HL-60/S4 treated with phorbol 12-myristate 13-acetate at 8.2 ng/mL for 4 days and 3 days (cell line): ENCODE results near the gene PPP2R2C.

ENCODE experiments used
- in situ Hi-C: fragments of 300-500 bp; cut with MboI; formaldehyde crosslinking; loops from 2 replicates; pipeline ENCODE4 v1.15.0; 2022; ENCODE audit warnings: low sequenced_read_pairs

The PPP2R2C gene

DNA sequence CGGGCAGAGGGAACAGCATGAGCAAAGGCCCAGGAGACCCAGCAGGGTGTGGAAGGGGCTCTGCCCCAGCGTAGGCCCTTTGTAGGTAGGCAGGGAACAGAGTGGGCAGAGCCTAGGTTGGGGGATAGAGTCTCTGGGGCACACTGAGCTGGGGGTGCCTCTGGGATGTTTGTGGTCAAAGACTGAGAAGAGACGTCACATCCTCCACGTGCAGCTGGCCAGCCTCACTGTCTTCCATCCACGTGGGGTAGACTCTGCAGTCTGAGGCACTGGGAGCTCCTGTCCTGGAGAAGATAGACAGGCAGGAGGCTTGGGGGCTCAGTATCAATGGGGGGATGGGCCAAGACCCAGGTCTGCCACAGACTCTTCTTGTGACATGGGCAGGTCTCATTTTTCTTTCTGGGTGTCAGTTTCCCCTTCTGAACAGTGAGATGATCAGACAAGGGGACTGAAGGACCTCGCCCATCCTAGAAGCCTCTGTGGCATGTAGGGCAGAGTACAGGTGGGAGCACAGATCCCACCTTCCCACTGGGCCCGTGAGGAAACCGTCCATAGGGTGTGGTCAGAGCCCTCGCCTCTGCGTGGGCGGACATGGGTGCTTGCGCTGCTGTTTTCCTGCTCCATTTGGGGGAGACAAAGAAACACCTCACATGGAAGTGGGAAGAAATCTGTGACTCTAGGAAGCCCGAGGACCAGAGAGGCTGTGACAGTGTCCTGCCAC lies 179.9 kb downstream of the PPP2R2C start:
- in situ Hi-C loops = no loop called here

GRCh38 chr4:6291784-6292297 lies 180.6 kb downstream of the PPP2R2C start:
- in situ Hi-C loops = no loop called here

- in situ Hi-C loops = no loop called here
Observed at GRCh38 chr4:6290769-6291547, 181.5 kb downstream of the PPP2R2C start.

DNA sequence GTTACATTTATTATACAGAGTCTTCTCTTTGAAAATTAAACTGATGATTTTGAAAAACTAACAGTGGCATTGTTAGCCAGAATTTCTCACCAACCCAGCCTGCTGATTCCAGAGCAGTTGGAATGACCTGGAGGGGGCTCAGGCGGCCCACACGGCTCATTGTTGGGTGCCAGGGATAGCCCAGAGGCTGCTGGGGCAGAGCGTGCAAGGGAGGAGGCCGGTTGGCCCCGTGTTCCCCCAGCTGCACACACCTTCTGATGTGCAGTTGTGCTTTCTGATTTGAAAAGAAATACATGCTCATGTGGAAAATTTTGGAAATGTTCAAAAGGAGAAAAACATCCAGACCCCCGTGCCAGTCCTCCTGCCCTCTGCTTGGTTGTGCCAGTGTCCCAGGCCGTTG lies 182.2 kb downstream of the PPP2R2C start:
- in situ Hi-C loops = no loop called here

GRCh38 chr4:6288871-6289270 lies 183.5 kb downstream of the PPP2R2C start:
- in situ Hi-C loops = no loop called here

- in situ Hi-C loops = no loop called here
Observed at GRCh38 chr4:6288342-6288741, 184.1 kb downstream of the PPP2R2C start.

DNA sequence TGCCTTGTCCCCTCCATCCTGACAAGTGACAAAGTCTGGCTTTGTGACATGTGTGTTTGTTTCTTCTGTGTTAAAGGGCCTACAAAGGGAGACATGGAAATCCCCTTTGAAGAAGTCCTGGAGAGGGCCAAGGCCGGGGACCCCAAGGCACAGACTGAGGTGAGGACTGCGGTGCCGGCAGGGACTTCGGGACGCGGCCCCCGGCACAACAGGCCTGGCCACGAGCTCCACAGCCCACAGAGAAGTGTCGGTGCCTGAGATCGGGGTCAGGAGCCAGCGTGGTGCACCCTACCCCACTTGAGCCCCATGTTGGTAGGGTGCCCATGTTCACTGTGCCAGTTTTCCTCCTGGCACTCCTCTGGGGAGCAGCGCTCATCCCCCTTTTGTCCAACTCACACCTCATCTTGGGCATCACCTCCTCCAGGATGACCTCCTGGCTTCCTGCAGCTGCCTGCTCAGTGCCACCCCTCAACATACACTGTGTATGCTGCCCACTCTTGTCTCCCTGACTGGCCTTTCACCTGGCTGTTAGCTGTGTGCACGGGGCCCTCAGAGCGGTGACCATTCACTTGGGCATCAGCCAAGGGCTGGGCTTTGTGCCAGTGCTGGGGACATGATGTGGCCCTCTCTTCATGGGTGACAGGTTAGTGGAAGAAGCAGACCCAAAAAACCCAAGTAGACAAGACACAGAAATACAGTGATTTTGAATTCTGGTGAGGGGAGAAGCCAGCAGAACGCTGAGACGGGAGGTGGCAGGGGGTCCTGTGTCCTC lies 185.2 kb downstream of the PPP2R2C start:
- in situ Hi-C loops = no loop called here

DNA sequence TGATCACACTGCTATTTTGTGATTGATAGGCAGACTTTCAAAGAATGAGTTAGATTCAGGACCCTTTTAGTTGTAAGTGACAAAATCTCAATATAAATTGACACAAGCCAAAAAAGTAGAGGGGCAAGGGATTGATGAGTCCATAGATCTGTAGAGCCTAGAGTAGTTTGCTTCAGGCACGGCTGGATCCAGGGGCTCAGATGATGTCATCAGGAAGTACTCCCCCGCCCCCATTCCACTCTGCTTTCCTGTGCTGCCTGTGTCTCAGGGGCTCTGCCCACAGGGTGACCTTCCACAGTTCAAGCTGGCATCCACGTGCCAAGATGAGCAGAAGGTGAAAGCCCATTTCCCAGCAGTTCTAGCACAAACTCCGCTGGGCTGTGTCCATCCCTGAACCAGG lies 189.1 kb downstream of the PPP2R2C start:
- in situ Hi-C loops = no loop called here

- in situ Hi-C loops = no loop called here
Observed at GRCh38 chr4:6282314-6282771, 190.1 kb downstream of the PPP2R2C start.

GRCh38 chr4:6281436-6282313 lies 190.7 kb downstream of the PPP2R2C start:
- in situ Hi-C loops = no loop called here

GRCh38 chr4:6280365-6280996 lies 191.9 kb downstream of the PPP2R2C start:
- in situ Hi-C loops = no loop called here

GRCh38 chr4:6279582-6280289 lies 192.7 kb downstream of the PPP2R2C start:
- in situ Hi-C loops = no loop called here

GRCh38 chr4:6278801-6279197 lies 193.6 kb downstream of the PPP2R2C start:
- in situ Hi-C loops = no loop called here

DNA sequence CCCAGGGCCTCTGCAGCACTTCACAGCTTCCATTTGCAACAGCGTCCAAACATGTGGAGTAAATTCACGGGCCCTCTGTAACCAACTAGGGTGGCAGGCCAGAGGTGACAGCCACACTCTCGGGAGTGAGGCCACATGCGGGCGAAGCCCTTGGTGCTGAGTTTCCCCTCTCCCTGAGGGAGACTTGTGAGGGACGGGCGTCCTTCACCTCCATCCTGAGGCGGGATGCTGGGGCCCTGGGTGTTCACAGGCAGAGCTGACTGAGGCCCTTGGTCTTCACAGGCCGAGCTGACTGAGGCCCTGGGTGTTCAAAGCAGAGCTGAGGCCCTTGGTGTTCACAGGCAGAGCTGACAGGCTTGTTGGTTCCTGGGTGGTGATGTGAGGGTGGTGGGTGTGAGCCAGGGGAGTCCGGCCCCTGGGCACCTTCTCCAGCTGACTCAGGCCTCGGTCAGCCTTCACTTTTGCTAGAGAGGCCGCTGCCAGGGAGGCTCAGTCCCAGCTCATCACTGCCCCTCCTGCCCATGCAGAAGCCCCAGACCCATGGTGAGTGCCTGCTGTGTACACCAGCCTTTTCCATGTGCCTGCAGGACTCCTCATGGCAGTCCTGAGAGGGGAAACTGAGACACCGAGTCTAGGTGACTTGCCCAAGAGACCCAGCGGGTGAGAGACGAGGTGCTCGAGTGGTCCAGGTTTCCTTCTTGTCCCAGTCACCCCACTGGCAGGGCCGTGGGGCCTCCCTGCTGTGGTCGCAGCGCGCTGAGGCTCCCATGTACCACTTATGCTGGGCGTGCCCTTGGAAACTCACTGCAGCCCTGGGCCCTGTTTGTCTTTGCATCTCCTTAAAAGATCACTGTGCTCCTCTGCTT lies 194.2 kb downstream of the PPP2R2C start:
- in situ Hi-C loops = no loop called here

- in situ Hi-C loops = no loop called here
Observed at GRCh38 chr4:6277139-6277802, 195.1 kb downstream of the PPP2R2C start.

- in situ Hi-C loops = no loop called here
Observed at GRCh38 chr4:6275898-6276806, 196.3 kb downstream of the PPP2R2C start.

DNA sequence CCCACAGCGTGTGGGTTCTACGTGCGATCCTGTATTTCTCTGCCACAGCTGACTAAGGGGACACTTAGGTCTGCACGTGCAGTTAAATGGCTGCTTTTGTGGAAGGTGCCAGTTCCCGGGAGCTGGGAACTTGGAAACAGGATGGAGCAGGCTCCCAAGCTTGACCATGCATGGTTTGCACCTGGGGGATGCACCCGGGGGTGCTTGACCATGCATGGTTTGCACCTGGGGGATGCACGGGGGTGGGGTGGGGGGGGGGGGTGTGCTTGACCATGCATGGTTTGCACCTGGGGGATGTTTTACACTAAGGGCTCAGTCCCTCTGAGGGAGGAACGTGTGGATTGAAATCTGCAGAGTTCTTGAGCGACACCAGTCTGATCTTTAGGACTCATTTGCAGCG lies 197.1 kb downstream of the PPP2R2C start:
- in situ Hi-C loops = no loop called here
